ENCODE results near the gene ADAMTS9. TPM values are rescaled to one million over a fixed set of nuclear protein-coding genes. Genes with fewer than 3 reads are reported as not detected.

Gene ADAMTS9
- polyA plus RNA-seq, 2 of the 4 experiments (the other 2 are of a cell fraction) = 0.34 to 1.1 TPM

GRCh38 chr3:64571982-64572381 is 115.8 kb downstream of the ADAMTS9 start:
- 43% methylated on average over 1 of the region's 1 CpG for WGBS (ENCODE audit: missing lambda C conversion rate)
- DNase-seq (ENCODE audit: low read depth in 1 of 2, low spot score in 1 of 2) (no peak), ATAC-seq (no peak), FAIRE-seq (no peak)
- no peaks in the 10 kb centered on the region for H3K9me3 ChIP-seq
- TF ChIP-seq ZNF302 (CRISPR knock-in tag; IDR thresholded peaks at IDR 0.05) (no peak), SREBF2 (IDR thresholded peaks at IDR 0.05) (no peak), EP300 (IDR thresholded peaks at IDR 0.05) (no peak), ZC3H11A (IDR thresholded peaks at IDR 0.05) (no peak), JUN (IDR thresholded peaks at IDR 0.05) (no peak), MAZ (IDR thresholded peaks at IDR 0.05; ENCODE audit: borderline replicate concordance, low read depth, low read length) (no peak), SMC3 (IDR thresholded peaks at IDR 0.05) (no peak), ELK1 (IDR thresholded peaks at IDR 0.05; ENCODE audit: low read depth, low read length) (no peak), MYC (IDR thresholded peaks at IDR 0.05; ENCODE audit: borderline replicate concordance, low read length) (no peak), BHLHE40 (IDR thresholded peaks at IDR 0.05; ENCODE audit: low read depth, low read length) (no peak), MAFK (IDR thresholded peaks at IDR 0.05; ENCODE audit: partially characterized antibody) (no peak), HDAC2 (IDR thresholded peaks at IDR 0.05) (no peak), NPAS2 (CRISPR knock-in tag; IDR thresholded peaks at IDR 0.05; ENCODE audit: borderline replicate concordance) (no peak), ATOH8 (CRISPR knock-in tag; IDR thresholded peaks at IDR 0.05; ENCODE audit: low read depth) (no peak), RFX5 (IDR thresholded peaks at IDR 0.05) (no peak), CHD4 (IDR thresholded peaks at IDR 0.05; ENCODE audit: borderline replicate concordance) (no peak), CBX2 (IDR thresholded peaks at IDR 0.05; ENCODE audit: borderline replicate concordance, low read depth) (no peak), ZSCAN20 (CRISPR knock-in tag; IDR thresholded peaks at IDR 0.05) (no peak), REST (IDR thresholded peaks at IDR 0.05) (no peak), HOXB5 (CRISPR knock-in tag; IDR thresholded peaks at IDR 0.05) (no peak)
- H3K4me3 ChIP-seq = no peak overlapping the region
- H3K4me1 ChIP-seq = no peaks in the 10 kb centered on the region
- ChIA-PET POLR2A (no interaction called here), CTCF (no interaction called here)
- no peak overlapping the region for H3K27ac ChIP-seq
- H3K4me2 ChIP-seq = no peak overlapping the region

- DNase-seq (ENCODE audit: low read depth in 1 of 2, low spot score in 1 of 2) (no peak), ATAC-seq (no peak), FAIRE-seq (no peak)
- Histone ChIP-seq H3K4me3 (no peak overlapping the region), H3K4me2 (no peak overlapping the region), H3K9me3 (no peaks in the 10 kb centered on the region), H3K27ac (no peak overlapping the region), H3K4me1 (no peaks in the 10 kb centered on the region)
- TF ChIP-seq CHD4 (IDR thresholded peaks at IDR 0.05; ENCODE audit: borderline replicate concordance) = no peak
- no peak for TF ChIP-seq MAFK (IDR thresholded peaks at IDR 0.05; ENCODE audit: partially characterized antibody)
- no peak for TF ChIP-seq HOXB13 (CRISPR knock-in tag; IDR thresholded peaks at IDR 0.05; ENCODE audit: low read depth)
- no peak for TF ChIP-seq CHD2 (IDR thresholded peaks at IDR 0.05; ENCODE audit: low read length, partially characterized antibody)
- TF ChIP-seq EP300 (IDR thresholded peaks at IDR 0.05) = no peak
- TF ChIP-seq MAZ (IDR thresholded peaks at IDR 0.05; ENCODE audit: borderline replicate concordance, low read depth, low read length) = no peak
- no peak for TF ChIP-seq ZFP36 (IDR thresholded peaks at IDR 0.05; ENCODE audit: borderline replicate concordance, partially characterized antibody)
- no peak for TF ChIP-seq CBX8 (IDR thresholded peaks at IDR 0.05)
- ChIA-PET CTCF (interaction anchor here (1.6 kb wide), 1 partner anchor 36 kb away, joined by 3 read pairs; no protein-coding TSS in a partner anchor), POLR2A (no interaction called here)
- 8% methylated on average over 5 of the region's 5 CpGs for WGBS (ENCODE audit: missing lambda C conversion rate)
Observed at GRCh38 chr3:64568895-64569517, 118.8 kb downstream of the ADAMTS9 start.
